H9 (cell line): ENCODE results near the gene TP73. TPM values are rescaled to one million over a fixed set of nuclear protein-coding genes. Genes with fewer than 3 reads are reported as not detected.

Experiments used
- DNase-seq: peaks from one replicate; pipeline ENCODE4 v3.0.0-alpha.2; 2017
- H2AFZ ChIP-seq: one replicate; pipeline ENCODE4 v1.6.1; 2013; ENCODE audit warnings: mild to moderate bottlenecking, low read length, control low read depth, moderate library complexity
- H2AK5ac ChIP-seq: 2 replicates; pipeline ENCODE4 v1.6.1; 2013; ENCODE audit warnings: low read length, control low read depth, mixed read lengths; ENCODE audit not compliant: insufficient read length
- H2BK120ac ChIP-seq: one replicate; pipeline ENCODE4 v1.6.1; 2013; ENCODE audit warnings: low read depth, mild to moderate bottlenecking, low read length, control low read depth, inconsistent platforms; ENCODE audit not compliant: poor library complexity, severe bottlenecking
- H2BK12ac ChIP-seq: 2 replicates; pipeline ENCODE4 v1.6.1; 2013; ENCODE audit warnings: low read length, control low read depth, mixed read lengths, low read depth; ENCODE audit not compliant: insufficient read length
- H2BK15ac ChIP-seq: 2 replicates; pipeline ENCODE4 v1.6.1; 2013; ENCODE audit warnings: low read depth, low read length, control low read depth
- H2BK20ac ChIP-seq: one replicate; pipeline ENCODE4 v1.6.1; 2013; ENCODE audit warnings: low read depth, mild to moderate bottlenecking, low read length, control low read depth, inconsistent platforms; ENCODE audit not compliant: poor library complexity, severe bottlenecking
- H2BK5ac ChIP-seq: 2 replicates; pipeline ENCODE4 v1.6.1; 2013; ENCODE audit warnings: low read length, control low read depth, mixed read lengths; ENCODE audit not compliant: insufficient read length
- H3K14ac ChIP-seq: 2 replicates; pipeline ENCODE4 v1.6.1; 2013; ENCODE audit warnings: low read length, control low read depth; ENCODE audit not compliant: insufficient read depth
- H3K18ac ChIP-seq: 2 replicates; pipeline ENCODE4 v1.6.1; 2013; ENCODE audit warnings: low read depth, mild to moderate bottlenecking, mixed read lengths, low read length, control low read depth; ENCODE audit not compliant: insufficient read length
- H3K23ac ChIP-seq: 2 replicates; pipeline ENCODE4 v1.6.1; 2013; ENCODE audit warnings: low read length, control low read depth, mixed read lengths, low read depth; ENCODE audit not compliant: insufficient read length
- H3K23me2 ChIP-seq: 2 replicates; pipeline ENCODE4 v1.6.1; 2013; ENCODE audit warnings: low read depth, mild to moderate bottlenecking, mixed read lengths, low read length, control low read depth; ENCODE audit not compliant: insufficient read length, poor library complexity, severe bottlenecking
- H3K27ac ChIP-seq: 2 replicates; pipeline ENCODE4 v1.5.1; 2013; ENCODE audit warnings: low read length, control low read depth, mixed read lengths, low read depth; ENCODE audit not compliant: insufficient read length
- H3K27me3 ChIP-seq: 2 replicates; pipeline ENCODE4 v1.6.1; 2013; ENCODE audit warnings: low read length, control low read depth, inconsistent platforms; ENCODE audit not compliant: insufficient read depth
- H3K4ac ChIP-seq: 2 replicates; pipeline ENCODE4 v1.6.1; 2013; ENCODE audit warnings: low read depth, mild to moderate bottlenecking, control low read depth, inconsistent platforms, low read length, moderate library complexity
- H3K4me1 ChIP-seq: 2 replicates; pipeline ENCODE4 v1.6.1; 2013; ENCODE audit warnings: low read length, control low read depth, inconsistent platforms; ENCODE audit not compliant: insufficient read depth
- H3K4me2 ChIP-seq: 2 replicates; pipeline ENCODE4 v1.6.1; 2013; ENCODE audit warnings: low read length, control low read depth, mixed read lengths; ENCODE audit not compliant: insufficient read length, insufficient read depth
- H3K56ac ChIP-seq: 2 replicates; pipeline ENCODE4 v1.6.1; 2013; ENCODE audit warnings: low read depth, mild to moderate bottlenecking, mixed read lengths, low read length, control low read depth; ENCODE audit not compliant: insufficient read length
- H3K79me1 ChIP-seq: 2 replicates; pipeline ENCODE4 v1.6.1; 2013; ENCODE audit warnings: low read depth, mild to moderate bottlenecking, moderate library complexity, low read length, control low read depth, inconsistent platforms; ENCODE audit not compliant: insufficient read depth, poor library complexity, severe bottlenecking
- H3K79me2 ChIP-seq: 2 replicates; pipeline ENCODE4 v1.6.1; 2013; ENCODE audit warnings: low read length, control low read depth, inconsistent platforms; ENCODE audit not compliant: insufficient read depth
- H3K9ac ChIP-seq: 2 replicates; pipeline ENCODE4 v1.6.1; 2013; ENCODE audit warnings: low read length, control low read depth, mixed read lengths; ENCODE audit not compliant: insufficient read length; ENCODE audit errors: extremely low read depth
- H3K9me3 ChIP-seq: one replicate; pipeline ENCODE4 v1.6.1; 2013; ENCODE audit warnings: low read depth, low read length, inconsistent platforms; ENCODE audit not compliant: control insufficient read depth
- H3T11ph ChIP-seq: one replicate; pipeline ENCODE4 v1.6.1; 2013; ENCODE audit warnings: mild to moderate bottlenecking, low read length, control low read depth, inconsistent platforms
- H4K20me1 ChIP-seq: one replicate; pipeline ENCODE4 v1.6.1; 2013; ENCODE audit not compliant: control insufficient read depth, insufficient read length, insufficient read depth
- H4K5ac ChIP-seq: 2 replicates; pipeline ENCODE4 v1.6.1; 2013; ENCODE audit warnings: low read depth, mild to moderate bottlenecking, mixed read lengths, low read length, control low read depth; ENCODE audit not compliant: insufficient read length
- H4K8ac ChIP-seq: replicated peaks from 2 replicates; pipeline ENCODE4 v1.6.1; 2013; ENCODE audit warnings: low read length, control low read depth, mixed read lengths, low read depth; ENCODE audit not compliant: insufficient read length
- H4K91ac ChIP-seq: 2 replicates; pipeline ENCODE4 v1.6.1; 2013; ENCODE audit warnings: low read depth, mild to moderate bottlenecking, moderate library complexity, mixed read lengths, low read length, control low read depth; ENCODE audit not compliant: insufficient read length
- H3K27ac Mint-ChIP-seq, 3 experiments: 2 replicates in 2 of 3; 3 replicates in 1 of 3; pipeline ENCODE4 v1.8.0; 2020 to 2021; ENCODE audit warnings: mixed read lengths in 3 of 3, mild to moderate bottlenecking in 1 of 3, moderate library complexity in 1 of 3
- H3K27me3 Mint-ChIP-seq: 2 replicates; pipeline ENCODE4 v1.8.0; 2021; ENCODE audit warnings: low read depth, mild to moderate bottlenecking, moderate library complexity, mixed read lengths
- H3K36me3 Mint-ChIP-seq, 3 experiments: 2 replicates in 2 of 3; 3 replicates in 1 of 3; pipeline ENCODE4 v1.8.0; 2020 to 2021; ENCODE audit warnings: low read depth in 3 of 3, mixed read lengths in 3 of 3; ENCODE audit not compliant: insufficient read depth in 1 of 3
- H3K4me1 Mint-ChIP-seq, 2 experiments: 2 replicates each; pipeline ENCODE4 v1.8.0; 2020; ENCODE audit warnings: mixed read lengths in 2 of 2
- H3K4me3 Mint-ChIP-seq, 2 experiments: 2 replicates in 1 of 2; 3 replicates in 1 of 2; pipeline ENCODE4 v1.8.0; 2020 to 2021; ENCODE audit warnings: mild to moderate bottlenecking in 2 of 2, mixed read lengths in 2 of 2, moderate library complexity in 1 of 2
- H3K9me3 Mint-ChIP-seq, 2 experiments: 2 replicates in 1 of 2; 3 replicates in 1 of 2; pipeline ENCODE4 v1.8.0; 2020; ENCODE audit warnings: mild to moderate bottlenecking in 2 of 2, mixed read lengths in 2 of 2, moderate library complexity in 1 of 2
- CTCF ChIP-seq: fragments of 200-600 bp; sonication (generic); conservative IDR thresholded peaks from 3 replicates; pipeline ENCODE4 v1.8.0; 2021; ENCODE audit warnings: antibody characterized with exemption, mild to moderate bottlenecking
- WGBS: extraction: QIAGEN DNeasy Blood & Tissue Kit; methylation state at CpG from one replicate; pipeline ENCODE4 v1.1.7; 2013; ENCODE audit warnings: missing lambda C conversion rate, low lambda C conversion rate, mixed read lengths; ENCODE audit not compliant: insufficient read length; ENCODE audit errors: extremely low coverage; 5-methylcytosine and 5-hydroxymethylcytosine counted together
- total RNA-seq: library from RNA; stranded (reverse); gene quantifications from 2 replicates; pipeline ENCODE4 v1.2.1, GENCODE V29; 2021

The TP73 gene
- total RNA-seq, 1 experiment from 2014 or later, result 4.7 TPM

- no peak overlapping the region for H4K91ac ChIP-seq
- H3K4me2 ChIP-seq, result no peak overlapping the region
- H4K8ac ChIP-seq, result no peak overlapping the region
- H3K79me2 ChIP-seq, result no peaks in the 10 kb centered on the region
- no peak overlapping the region for H3K27ac ChIP-seq
- H3K23me2 ChIP-seq, result no peaks in the 10 kb centered on the region
- no peak overlapping the region for H2BK5ac ChIP-seq
- H2AK5ac ChIP-seq, result no peak overlapping the region
- WGBS, result no CpG with 5 or more reads among the region's 23 CpGs
- H2BK120ac ChIP-seq, result no peak overlapping the region
- H3K14ac ChIP-seq, result no peak overlapping the region
- H2BK15ac ChIP-seq, result no peak overlapping the region
- no peaks in the 10 kb centered on the region for H3K9me3 Mint-ChIP-seq
- H3K27me3 ChIP-seq, result no peaks in the 10 kb centered on the region
- H3K36me3 Mint-ChIP-seq, result peaks cover 6 to 58% (median 36%) of the 10 kb centered on the region in 3 experiments; a peak in 6 of 7 replicates
- no peaks in the 10 kb centered on the region for H3K9me3 ChIP-seq
- no peak overlapping the region for H3K56ac ChIP-seq
- no peak overlapping the region for H3T11ph ChIP-seq
- DNase-seq, result no peak
- H3K4me1 ChIP-seq, result no peaks in the 10 kb centered on the region
- no peak for TF ChIP-seq CTCF
- H3K27me3 Mint-ChIP-seq, result no peaks in the 10 kb centered on the region
- no peak overlapping the region for H3K23ac ChIP-seq
- H3K4me3 Mint-ChIP-seq, result no peak overlapping the region
- H4K20me1 ChIP-seq, result no peaks in the 10 kb centered on the region
- no peaks in the 10 kb centered on the region for H3K79me1 ChIP-seq
- H3K9ac ChIP-seq, result no peak overlapping the region
- H3K4ac ChIP-seq, result no peak overlapping the region
- no peaks in the 10 kb centered on the region for H3K4me1 Mint-ChIP-seq
- no peak overlapping the region for H4K5ac ChIP-seq
- H3K18ac ChIP-seq, result no peak overlapping the region
- no peak overlapping the region for H2AFZ ChIP-seq
- no peak overlapping the region for H2BK20ac ChIP-seq
- H2BK12ac ChIP-seq, result no peak overlapping the region
- no peak overlapping the region for H3K27ac Mint-ChIP-seq
Measured at GRCh38 chr1:3639397-3639911, 12.9 kb upstream of the TP73 start.
